Liver (tissue), 9 donors: Measurements from ENCODE around the gene SS18L1. TPM values are rescaled to one million over a fixed set of nuclear protein-coding genes. Genes with fewer than 3 reads are reported as not detected.

Experiments used
- DNase-seq: peaks from one replicate; pipeline ENCODE4 v3.0.0-alpha.2; 2017; ENCODE audit warnings: low spot score
- H3K27ac ChIP-seq, 2 donors: one replicate each; pipeline ENCODE4 v1.7.0; 2013; ENCODE audit warnings: inconsistent platforms in 2 of 2, low read length in 2 of 2, control low read depth in 1 of 2, low read depth in 1 of 2, mild to moderate bottlenecking in 1 of 2
- H3K27me3 ChIP-seq, 4 donors: one replicate each; pipeline versions ENCODE4 v1.6.1 to v1.7.0; 2013; ENCODE audit warnings: low read length in 3 of 4, inconsistent platforms in 1 of 4, mild to moderate bottlenecking in 1 of 4, moderate library complexity in 1 of 4; ENCODE audit not compliant: control insufficient read depth in 4 of 4, insufficient read depth in 4 of 4
- H3K36me3 ChIP-seq, 4 donors: one replicate each; pipeline versions ENCODE4 v1.6.1 to v1.7.0; 2013; ENCODE audit warnings: low read length in 3 of 4, mild to moderate bottlenecking in 3 of 4, low read depth in 1 of 4, moderate library complexity in 1 of 4; ENCODE audit not compliant: control insufficient read depth in 4 of 4, insufficient read depth in 3 of 4
- H3K4me1 ChIP-seq, 4 donors: one replicate each; pipeline versions ENCODE4 v1.6.1 to v1.7.0; 2013; ENCODE audit warnings: low read length in 3 of 4, mild to moderate bottlenecking in 3 of 4, moderate library complexity in 1 of 4; ENCODE audit not compliant: control insufficient read depth in 4 of 4, insufficient read depth in 4 of 4
- H3K4me3 ChIP-seq, 3 donors: one replicate each; pipeline versions ENCODE4 v1.6.1 to v1.7.0; 2013; ENCODE audit warnings: low read length in 3 of 3, control low read depth in 1 of 3, low read depth in 1 of 3, mild to moderate bottlenecking in 1 of 3
- H3K9ac ChIP-seq, 2 donors: one replicate each; pipeline ENCODE4 v1.7.0; 2013; ENCODE audit warnings: low read length in 2 of 2, mild to moderate bottlenecking in 2 of 2, moderate library complexity in 2 of 2, control low read depth in 1 of 2, low read depth in 1 of 2
- H3K9me3 ChIP-seq, 4 donors: one replicate each; pipeline versions ENCODE4 v1.6.1 to v1.7.0; 2013; ENCODE audit warnings: low read length in 3 of 4; ENCODE audit not compliant: control insufficient read depth in 4 of 4
- EGR1 ChIP-seq, 2 donors: IDR thresholded peaks; 2 replicates each; pipeline ENCODE4 v1.6.1; 2016 to 2018; ENCODE audit warnings: antibody characterized with exemption in 2 of 2, low read depth in 2 of 2
- FOXA1 ChIP-seq: IDR thresholded peaks from 2 replicates; pipeline ENCODE4 v1.6.1; 2016; ENCODE audit warnings: antibody characterized with exemption
- FOXA2 ChIP-seq: IDR thresholded peaks from 2 replicates; pipeline ENCODE4 v1.6.1; 2016; ENCODE audit warnings: antibody characterized with exemption
- GABPA ChIP-seq, 2 donors: IDR thresholded peaks in 1 of 2; conservative IDR thresholded peaks in 1 of 2; 2 replicates each; pipeline ENCODE4 v1.6.1; 2016; ENCODE audit warnings: antibody characterized with exemption in 2 of 2, mild to moderate bottlenecking in 1 of 2, moderate library complexity in 1 of 2
- HNF4A ChIP-seq, 2 donors: conservative IDR thresholded peaks; 2 replicates each; pipeline ENCODE4 v1.6.1; 2016; ENCODE audit warnings: antibody characterized with exemption in 2 of 2, mild to moderate bottlenecking in 2 of 2
- HNF4G ChIP-seq: IDR thresholded peaks from 2 replicates; pipeline ENCODE4 v1.6.1; 2016; ENCODE audit warnings: antibody characterized with exemption
- JUND ChIP-seq, 2 donors: IDR thresholded peaks; 2 replicates each; pipeline ENCODE4 v1.6.1; 2016; ENCODE audit warnings: antibody characterized with exemption in 2 of 2
- NR2F2 ChIP-seq: IDR thresholded peaks from 2 replicates; pipeline ENCODE4 v1.6.1; 2016; ENCODE audit warnings: antibody characterized with exemption
- RAD21 ChIP-seq, 2 donors: IDR thresholded peaks; 2 replicates each; pipeline ENCODE4 v1.6.1; 2016; ENCODE audit warnings: antibody characterized with exemption in 2 of 2, mild to moderate bottlenecking in 2 of 2
- RXRA ChIP-seq, 2 donors: IDR thresholded peaks; 2 replicates each; pipeline ENCODE4 v1.6.1; 2017 to 2018; ENCODE audit warnings: antibody characterized with exemption in 2 of 2, mild to moderate bottlenecking in 1 of 2
- SP1 ChIP-seq: IDR thresholded peaks from 2 replicates; pipeline ENCODE4 v1.6.1; 2018; ENCODE audit warnings: antibody characterized with exemption, mild to moderate bottlenecking
- TAF1 ChIP-seq: conservative IDR thresholded peaks from 2 replicates; pipeline ENCODE4 v1.6.1; 2016; ENCODE audit warnings: antibody characterized with exemption, mild to moderate bottlenecking
- YY1 ChIP-seq: IDR thresholded peaks from 2 replicates; pipeline ENCODE4 v1.6.1; 2016; ENCODE audit warnings: antibody characterized with exemption, mild to moderate bottlenecking
- WGBS: extraction: QIAGEN DNeasy Blood & Tissue Kit; methylation state at CpG from one replicate; pipeline ENCODE4 v1.1.7; 2013; 5-methylcytosine and 5-hydroxymethylcytosine counted together
- polyA plus RNA-seq, 2 donors: library from polyadenylated mRNA; stranded (reverse) in 1 of 2; unstranded in 1 of 2; fragments of 200-250 nt in 1 of 2; fragments of >200 nt in 1 of 2; fragmentation: Nextera tagmentation in 1 of 2; extraction: Ambion mirVana in 1 of 2; gene quantifications; one replicate each; pipeline versions ENCODE4 v1.2.1 to v1.2.3, GENCODE V29; 2013 to 2015
- total RNA-seq, 2 donors: library from RNA; depleted of rRNA; stranded (reverse); fragments of >200 nt; gene quantifications; one replicate each; pipeline ENCODE4 v1.2.3, GENCODE V29; 2014
- TF ChIP-seq, protein P1 (sequence below): fragments of 150-350 bp; IDR thresholded peaks from 2 replicates; pipeline ENCODE4 v1.5.1; 2017; ENCODE audit warnings: improper control_type of control experiment, low read depth, low read length; ENCODE audit not compliant: missing input control
- TF ChIP-seq, protein P2 (sequence below): IDR thresholded peaks from 2 replicates; pipeline ENCODE4 v1.6.1; 2016; ENCODE audit warnings: antibody characterized with exemption
- TF ChIP-seq, protein P3 (sequence below): IDR thresholded peaks from 2 replicates; pipeline ENCODE4 v1.6.1; 2016; ENCODE audit warnings: antibody characterized with exemption
- TF ChIP-seq, protein P4 (sequence below): IDR thresholded peaks from 2 replicates; pipeline ENCODE4 v1.6.1; 2016; ENCODE audit warnings: antibody characterized with exemption
- TF ChIP-seq, protein P5 (sequence below): IDR thresholded peaks from 2 replicates; pipeline ENCODE4 v1.6.1; 2016; ENCODE audit warnings: antibody characterized with exemption, mild to moderate bottlenecking
- donor health status: healthy.
- donor health status: healthy.
- donor health status: healthy.
- donor health status: healthy.
- donor health status: healthy.

The SS18L1 gene
- total and polyA plus RNA-seq, 4 donors, result 6.1 to 24.3 (median 16.7) TPM

DNA sequence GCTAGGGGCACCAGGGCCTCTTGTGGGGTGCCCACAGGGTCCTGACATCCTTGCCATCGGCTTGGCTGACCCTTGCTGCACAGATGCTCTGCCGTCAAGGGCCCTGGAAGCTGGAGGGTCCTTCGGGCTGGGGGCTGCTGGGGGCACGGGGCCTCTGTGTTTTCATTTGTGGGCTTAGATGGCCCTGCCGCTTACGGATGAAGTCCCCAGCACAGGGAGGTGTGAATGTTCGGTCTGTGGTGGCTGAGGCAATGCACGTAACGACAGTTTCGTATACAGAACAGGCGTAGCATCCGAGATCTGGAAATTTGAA lies 14.5 kb downstream of the SS18L1 start:
- DNase-seq, result no peak
- 96% methylated on average over 12 of the region's 12 CpGs for WGBS

DNA sequence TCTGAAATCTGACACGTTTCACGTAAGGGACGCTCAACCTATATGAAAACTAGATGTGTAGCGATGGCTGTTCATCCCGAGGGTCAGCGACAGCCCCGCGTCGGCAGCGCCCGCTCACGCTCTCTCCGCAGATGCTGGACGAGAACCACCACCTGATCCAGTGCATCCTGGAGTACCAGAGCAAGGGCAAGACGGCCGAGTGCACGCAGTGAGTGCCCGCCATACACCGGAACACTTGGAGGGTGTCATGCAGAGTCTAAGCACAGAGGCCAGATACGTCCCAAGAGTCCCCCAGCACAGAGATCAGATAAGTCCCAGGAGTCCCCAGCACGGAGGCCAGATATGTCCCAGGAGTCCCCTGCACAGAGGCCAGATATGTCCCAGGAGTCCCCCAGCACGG lies 15.0 kb downstream of the SS18L1 start:
- Histone ChIP-seq H3K4me1 (peaks cover 4 to 38% (median 29%) of the 10 kb centered on the region in 4 donors), H3K27me3 (no peaks in the 10 kb centered on the region), H3K9me3 (no peaks in the 10 kb centered on the region), H3K36me3 (peaks cover 6 to 27% (median 10%) of the 10 kb centered on the region in 4 donors), H3K9ac (no peak overlapping the region), H3K4me3 (no peak overlapping the region), H3K27ac (no peak overlapping the region)
- 96% methylated on average over 22 of the region's 22 CpGs for WGBS
- no peak for DNase-seq
- TF ChIP-seq, protein P1, sequence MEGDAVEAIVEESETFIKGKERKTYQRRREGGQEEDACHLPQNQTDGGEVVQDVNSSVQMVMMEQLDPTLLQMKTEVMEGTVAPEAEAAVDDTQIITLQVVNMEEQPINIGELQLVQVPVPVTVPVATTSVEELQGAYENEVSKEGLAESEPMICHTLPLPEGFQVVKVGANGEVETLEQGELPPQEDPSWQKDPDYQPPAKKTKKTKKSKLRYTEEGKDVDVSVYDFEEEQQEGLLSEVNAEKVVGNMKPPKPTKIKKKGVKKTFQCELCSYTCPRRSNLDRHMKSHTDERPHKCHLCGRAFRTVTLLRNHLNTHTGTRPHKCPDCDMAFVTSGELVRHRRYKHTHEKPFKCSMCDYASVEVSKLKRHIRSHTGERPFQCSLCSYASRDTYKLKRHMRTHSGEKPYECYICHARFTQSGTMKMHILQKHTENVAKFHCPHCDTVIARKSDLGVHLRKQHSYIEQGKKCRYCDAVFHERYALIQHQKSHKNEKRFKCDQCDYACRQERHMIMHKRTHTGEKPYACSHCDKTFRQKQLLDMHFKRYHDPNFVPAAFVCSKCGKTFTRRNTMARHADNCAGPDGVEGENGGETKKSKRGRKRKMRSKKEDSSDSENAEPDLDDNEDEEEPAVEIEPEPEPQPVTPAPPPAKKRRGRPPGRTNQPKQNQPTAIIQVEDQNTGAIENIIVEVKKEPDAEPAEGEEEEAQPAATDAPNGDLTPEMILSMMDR, result no peak
- TF ChIP-seq RAD21 (IDR thresholded peaks at IDR 0.05) (no peak), JUND (IDR thresholded peaks at IDR 0.05) (no peak), YY1 (no peak), NR2F2 (no peak), EGR1 (IDR thresholded peaks at IDR 0.05; ENCODE audit: low read depth in 2 of 2) (no peak), FOXA1 (no peak), RXRA (IDR thresholded peaks at IDR 0.05) (no peak), HNF4G (no peak), FOXA2 (no peak), HNF4A (conservative IDR thresholded peaks at IDR 0.05) (no peak), SP1 (no peak)
- TF ChIP-seq, protein P2, sequence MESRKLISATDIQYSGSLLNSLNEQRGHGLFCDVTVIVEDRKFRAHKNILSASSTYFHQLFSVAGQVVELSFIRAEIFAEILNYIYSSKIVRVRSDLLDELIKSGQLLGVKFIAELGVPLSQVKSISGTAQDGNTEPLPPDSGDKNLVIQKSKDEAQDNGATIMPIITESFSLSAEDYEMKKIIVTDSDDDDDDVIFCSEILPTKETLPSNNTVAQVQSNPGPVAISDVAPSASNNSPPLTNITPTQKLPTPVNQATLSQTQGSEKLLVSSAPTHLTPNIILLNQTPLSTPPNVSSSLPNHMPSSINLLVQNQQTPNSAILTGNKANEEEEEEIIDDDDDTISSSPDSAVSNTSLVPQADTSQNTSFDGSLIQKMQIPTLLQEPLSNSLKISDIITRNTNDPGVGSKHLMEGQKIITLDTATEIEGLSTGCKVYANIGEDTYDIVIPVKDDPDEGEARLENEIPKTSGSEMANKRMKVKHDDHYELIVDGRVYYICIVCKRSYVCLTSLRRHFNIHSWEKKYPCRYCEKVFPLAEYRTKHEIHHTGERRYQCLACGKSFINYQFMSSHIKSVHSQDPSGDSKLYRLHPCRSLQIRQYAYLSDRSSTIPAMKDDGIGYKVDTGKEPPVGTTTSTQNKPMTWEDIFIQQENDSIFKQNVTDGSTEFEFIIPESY, result no peak
- TF ChIP-seq, protein P3, sequence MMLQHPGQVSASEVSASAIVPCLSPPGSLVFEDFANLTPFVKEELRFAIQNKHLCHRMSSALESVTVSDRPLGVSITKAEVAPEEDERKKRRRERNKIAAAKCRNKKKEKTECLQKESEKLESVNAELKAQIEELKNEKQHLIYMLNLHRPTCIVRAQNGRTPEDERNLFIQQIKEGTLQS, result no peak
- TF ChIP-seq, protein P4, sequence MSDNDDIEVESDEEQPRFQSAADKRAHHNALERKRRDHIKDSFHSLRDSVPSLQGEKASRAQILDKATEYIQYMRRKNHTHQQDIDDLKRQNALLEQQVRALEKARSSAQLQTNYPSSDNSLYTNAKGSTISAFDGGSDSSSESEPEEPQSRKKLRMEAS, result no peak

More for the DNA sequence above, 14.5 kb downstream of the SS18L1 start:
- Histone ChIP-seq H3K27ac (no peak overlapping the region), H3K36me3 (peaks cover 6 to 25% (median 9%) of the 10 kb centered on the region in 4 donors), H3K27me3 (no peaks in the 10 kb centered on the region), H3K4me1 (peaks cover 4 to 38% (median 29%) of the 10 kb centered on the region in 4 donors), H3K9ac (no peak overlapping the region), H3K9me3 (no peaks in the 10 kb centered on the region), H3K4me3 (no peak overlapping the region)
- TF ChIP-seq, protein P5, sequence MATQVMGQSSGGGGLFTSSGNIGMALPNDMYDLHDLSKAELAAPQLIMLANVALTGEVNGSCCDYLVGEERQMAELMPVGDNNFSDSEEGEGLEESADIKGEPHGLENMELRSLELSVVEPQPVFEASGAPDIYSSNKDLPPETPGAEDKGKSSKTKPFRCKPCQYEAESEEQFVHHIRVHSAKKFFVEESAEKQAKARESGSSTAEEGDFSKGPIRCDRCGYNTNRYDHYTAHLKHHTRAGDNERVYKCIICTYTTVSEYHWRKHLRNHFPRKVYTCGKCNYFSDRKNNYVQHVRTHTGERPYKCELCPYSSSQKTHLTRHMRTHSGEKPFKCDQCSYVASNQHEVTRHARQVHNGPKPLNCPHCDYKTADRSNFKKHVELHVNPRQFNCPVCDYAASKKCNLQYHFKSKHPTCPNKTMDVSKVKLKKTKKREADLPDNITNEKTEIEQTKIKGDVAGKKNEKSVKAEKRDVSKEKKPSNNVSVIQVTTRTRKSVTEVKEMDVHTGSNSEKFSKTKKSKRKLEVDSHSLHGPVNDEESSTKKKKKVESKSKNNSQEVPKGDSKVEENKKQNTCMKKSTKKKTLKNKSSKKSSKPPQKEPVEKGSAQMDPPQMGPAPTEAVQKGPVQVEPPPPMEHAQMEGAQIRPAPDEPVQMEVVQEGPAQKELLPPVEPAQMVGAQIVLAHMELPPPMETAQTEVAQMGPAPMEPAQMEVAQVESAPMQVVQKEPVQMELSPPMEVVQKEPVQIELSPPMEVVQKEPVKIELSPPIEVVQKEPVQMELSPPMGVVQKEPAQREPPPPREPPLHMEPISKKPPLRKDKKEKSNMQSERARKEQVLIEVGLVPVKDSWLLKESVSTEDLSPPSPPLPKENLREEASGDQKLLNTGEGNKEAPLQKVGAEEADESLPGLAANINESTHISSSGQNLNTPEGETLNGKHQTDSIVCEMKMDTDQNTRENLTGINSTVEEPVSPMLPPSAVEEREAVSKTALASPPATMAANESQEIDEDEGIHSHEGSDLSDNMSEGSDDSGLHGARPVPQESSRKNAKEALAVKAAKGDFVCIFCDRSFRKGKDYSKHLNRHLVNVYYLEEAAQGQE, result no peak
- no peak for TF ChIP-seq RAD21 (IDR thresholded peaks at IDR 0.05)
- TF ChIP-seq HNF4G, result no peak
- TF ChIP-seq, protein P2, result no peak
- no peak for TF ChIP-seq TAF1
- no peak for TF ChIP-seq RXRA (IDR thresholded peaks at IDR 0.05)
- TF ChIP-seq HNF4A (conservative IDR thresholded peaks at IDR 0.05), result no peak
- TF ChIP-seq, protein P3, result no peak
- TF ChIP-seq NR2F2, result no peak
- no peak for TF ChIP-seq SP1
- no peak for TF ChIP-seq GABPA (IDR thresholded peaks at IDR 0.05 in 1 of 2, conservative IDR thresholded peaks at IDR 0.05 in 1 of 2)
- no peak for TF ChIP-seq EGR1 (IDR thresholded peaks at IDR 0.05; ENCODE audit: low read depth in 2 of 2)
